Metanephros (tissue), 2 donors: ENCODE measurements around the gene ZSWIM8. TPM values are rescaled to one million over a fixed set of nuclear protein-coding genes. Genes with fewer than 3 reads are reported as not detected.

ENCODE experiments used
- small RNA-seq: library from RNA; depleted of rRNA; stranded (forward); fragments of <200 nt; gene quantifications from one replicate; pipeline ENCODE3, GENCODE V24; 2014; ENCODE audit warnings: low replicate concordance
- total RNA-seq: library from RNA; depleted of rRNA; stranded (reverse); fragments of >200 nt; gene quantifications from one replicate; pipeline ENCODE4 v1.2.3, GENCODE V29; 2014

The ZSWIM8 gene
- total RNA-seq: 116 TPM

DNA sequence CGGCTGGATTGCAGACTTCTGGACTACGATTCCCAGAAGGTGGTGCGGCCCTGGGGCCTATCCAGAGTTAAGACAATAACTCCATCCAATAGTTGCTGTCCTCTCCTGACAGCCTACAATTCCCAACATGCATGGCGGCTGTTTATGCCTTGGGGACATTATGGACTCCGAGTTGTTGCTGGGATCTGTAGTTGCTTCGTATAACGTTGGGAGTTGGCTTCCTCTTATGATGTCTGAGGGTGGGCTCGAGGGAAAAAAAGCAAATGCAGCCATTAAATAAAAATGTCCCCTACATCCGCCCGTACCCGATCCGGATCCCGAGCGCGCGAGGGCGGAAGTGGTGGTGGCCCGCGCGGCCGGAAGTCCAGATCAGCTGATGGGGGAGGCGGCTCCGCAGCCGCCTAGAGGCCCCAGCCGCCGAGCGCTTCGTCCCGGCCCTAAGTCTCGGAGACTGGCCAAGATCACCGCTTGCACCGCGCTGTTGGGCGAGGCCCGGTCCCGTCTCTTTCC is at the start of gene ZSWIM8:
ZSWIM8 (plus strand) TSS at position 396 of the 510 bp plus-strand sequence. CDS start 273 bp downstream, outside the sequence.

GRCh38 chr10:73743905-73744663 is 41.3 kb upstream of the ZSWIM8 start, which contains the start of gene SEC24C:
TSS of gene SEC24C (plus strand) at chr10:73744372. CDS start at chr10:73746833, 2,461 bp downstream.

DNA sequence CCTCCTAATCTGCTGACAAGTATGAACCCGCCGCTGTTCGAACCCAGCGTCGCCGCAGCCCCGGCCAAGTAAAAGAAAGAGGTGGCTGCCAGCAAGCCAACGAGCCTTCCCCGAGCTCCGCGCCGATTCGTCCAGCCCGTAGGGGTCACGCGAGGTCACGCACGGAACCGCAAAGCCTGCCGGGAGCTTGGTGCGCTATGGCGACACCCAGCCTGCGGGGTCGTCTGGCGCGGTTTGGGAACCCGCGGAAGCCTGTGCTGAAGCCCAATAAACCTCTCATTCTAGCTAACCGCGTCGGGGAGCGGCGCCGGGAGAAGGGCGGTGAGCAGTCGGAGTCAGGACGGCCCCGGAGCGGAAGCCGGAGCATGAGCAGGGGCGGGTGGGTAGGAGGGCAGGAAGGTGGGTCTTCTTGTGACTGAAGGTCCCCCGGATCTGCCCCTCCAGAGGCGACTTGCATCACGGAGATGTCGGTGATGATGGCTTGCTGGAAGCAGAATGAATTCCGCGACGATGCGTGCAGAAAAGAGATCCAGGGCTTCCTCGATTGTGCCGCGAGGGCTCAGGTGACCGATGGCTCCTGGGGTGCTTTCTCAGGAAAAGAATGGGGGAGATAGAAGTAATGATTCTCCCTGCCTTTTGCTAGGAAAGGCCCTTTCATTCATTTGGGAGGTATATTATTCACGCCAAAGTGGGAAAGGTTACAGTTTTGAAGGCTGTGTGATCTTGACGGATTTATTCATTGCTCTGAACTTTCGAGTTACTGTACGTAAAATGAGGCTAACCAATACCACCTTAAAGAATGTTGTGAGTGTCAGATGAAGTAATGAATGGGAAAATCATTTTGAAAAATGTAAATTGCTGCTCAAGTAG is 3.3 kb upstream of the ZSWIM8 start, which contains the start of gene CHCHD1:
CHCHD1 (plus strand) TSS at position 170 of the 870 bp plus-strand sequence; CDS start at position 198, 28 bp downstream.

Small RNA genes lying within 50 kb of the gene (small RNA-seq; reads per million reads assigned to genes)
- gene AC022400.4 (not detected), gene AC022400.9 (not detected), gene ZSWIM8-AS1 (not detected)

Other genes with a start within 250 kb of the ZSWIM8 start
- gene USP54, start 194.3 kb upstream of the ZSWIM8 start, total RNA-seq: 23.5 TPM
- 196 TPM for gene MYOZ1, start 144.1 kb upstream of the ZSWIM8 start, total RNA-seq
- 5.0 TPM for gene SYNPO2L, start 129.6 kb upstream of the ZSWIM8 start, total RNA-seq
- 9.9 TPM for gene AGAP5, start 87.5 kb upstream of the ZSWIM8 start, total RNA-seq
- gene SEC24C, start 41.2 kb upstream of the ZSWIM8 start, total RNA-seq: 52.0 TPM
- 28.3 TPM for gene CHCHD1, start 3.6 kb upstream of the ZSWIM8 start, total RNA-seq
- 36.8 TPM for gene NDST2, start 26.0 kb downstream of the ZSWIM8 start, total RNA-seq
- 25.4 TPM for gene CAMK2G, start 88.9 kb downstream of the ZSWIM8 start, total RNA-seq
- gene PLAU, start 125.5 kb downstream of the ZSWIM8 start, total RNA-seq: 34.2 TPM
- gene VCL, start 212.5 kb downstream of the ZSWIM8 start, total RNA-seq: 150 TPM